HepG2 (cell line): ENCODE data around the gene KL. TPM values are rescaled to one million over a fixed set of nuclear protein-coding genes. Genes with fewer than 3 reads are reported as not detected.

Experiments
- ATAC-seq: fragments of 200-7000 bp; cut with Tn5 transposase; 3 replicates; pipeline ENCODE4 v1.9.1; 2020; ENCODE audit warnings: mild to moderate bottlenecking, moderate library complexity
- BruUV-seq: library from RNA; stranded (reverse); fragments of 400-500 nt; replicated peaks from 2 replicates; lab custom pipeline; 2021; lab: Mats Ljungman, UMichigan
- CTCF ChIA-PET: fragments of 300-600 bp; formaldehyde crosslinking; extraction: SDS; loops from one replicate; lab custom pipeline; 2021; ENCODE audit warnings: low total read pairs, inconsistent platforms, low intra/inter-chr PET ratio; lab: Yijun Ruan, JAX
- POLR2A ChIA-PET: fragments of 350-600 bp; sonication (Branson Sonifier 250); formaldehyde crosslinking; loops from one replicate; lab custom pipeline; 2020; ENCODE audit warnings: antibody characterized with exemption, inconsistent platforms; lab: Yijun Ruan, JAX
- DNase-seq: peaks from one replicate; pipeline ENCODE4 v3.0.0-alpha.2; 2015; ENCODE audit warnings: low spot score
- FAIRE-seq: peaks from 3 replicates; lab custom pipeline; 2011; peaks lifted over from hg19 to GRCh38; lab: Jason Lieb, UNC
- H2AFZ ChIP-seq: one replicate; pipeline ENCODE4 v1.6.1; 2011; ENCODE audit warnings: low read length, inconsistent platforms
- H3K27ac ChIP-seq: fragments of 300-600 bp; 3 replicates; pipeline ENCODE4 v1.8.0; 2011; ENCODE audit warnings: mixed run types, mild to moderate bottlenecking, mixed read lengths, low read length, inconsistent platforms; ENCODE audit not compliant: insufficient read depth; ENCODE audit errors: extremely low read length
- H3K27me3 ChIP-seq, 2 experiments: fragments of 200-600 bp in 1 of 2; 2 replicates in 1 of 2; 3 replicates in 1 of 2; pipeline versions ENCODE4 v1.6.0 to v1.8.0; 2011; ENCODE audit warnings: low read length in 2 of 2, mild to moderate bottlenecking in 2 of 2, moderate library complexity in 2 of 2, inconsistent platforms in 1 of 2; ENCODE audit not compliant: insufficient read depth in 2 of 2, control insufficient read depth in 1 of 2
- H3K36me3 ChIP-seq, 2 experiments: fragments of 200-600 bp in 1 of 2; replicated peaks in 1 of 2; 2 replicates in 1 of 2; 3 replicates in 1 of 2; pipeline versions ENCODE4 v1.5.1 to v1.8.0; 2011; ENCODE audit warnings: low read length in 2 of 2, inconsistent platforms in 1 of 2; ENCODE audit not compliant: insufficient read depth in 2 of 2, control insufficient read depth in 1 of 2
- H3K4me1 ChIP-seq: 2 replicates; pipeline ENCODE4 v1.5.1; 2012; ENCODE audit warnings: low read length, inconsistent platforms; ENCODE audit not compliant: insufficient read depth
- H3K4me2 ChIP-seq: 2 replicates; pipeline ENCODE4 v1.6.0; 2011; ENCODE audit warnings: low read depth, low read length, inconsistent platforms
- H3K4me3 ChIP-seq, 3 experiments: fragments of 200-600 bp in 1 of 3; sonication (generic), shearing (Covaris generic) in 1 of 3; replicated peaks in 1 of 3; 2 replicates each; pipeline ENCODE4 v1.5.1; 2011 to 2016; ENCODE audit warnings: low read length in 3 of 3, inconsistent platforms in 2 of 3, low read depth in 2 of 3, mild to moderate bottlenecking in 2 of 3, control low read depth in 1 of 3, mixed read lengths in 1 of 3; ENCODE audit not compliant: insufficient read depth in 1 of 3
- H3K79me2 ChIP-seq: one replicate; pipeline ENCODE4 v1.6.1; 2011; ENCODE audit warnings: low read length, inconsistent platforms; ENCODE audit not compliant: insufficient read depth
- H3K9ac ChIP-seq: 2 replicates; pipeline ENCODE4 v1.6.0; 2011; ENCODE audit warnings: mild to moderate bottlenecking, low read depth, low read length, inconsistent platforms; ENCODE audit not compliant: insufficient read depth
- H3K9me3 ChIP-seq: 2 replicates; pipeline ENCODE4 v1.5.1; 2012; ENCODE audit warnings: mild to moderate bottlenecking, low read length
- H4K20me1 ChIP-seq: 2 replicates; pipeline ENCODE4 v1.6.0; 2011; ENCODE audit warnings: inconsistent platforms, mild to moderate bottlenecking, low read length, moderate library complexity; ENCODE audit not compliant: insufficient read depth
- AHDC1 ChIP-seq: sonication (generic); formaldehyde crosslinking; IDR thresholded peaks from 2 replicates; pipeline ENCODE4 v1.5.1; 2020; ENCODE audit warnings: mild to moderate bottlenecking, missing genetic modification reagents, borderline replicate concordance
- E2F1 ChIP-seq: sonication (generic); formaldehyde crosslinking; IDR thresholded peaks from 2 replicates; pipeline ENCODE4 v1.5.0; 2020; ENCODE audit warnings: missing genetic modification reagents
- FOXP1 ChIP-seq, 2 experiments: fragments of 450-650 bp in 1 of 2; IDR thresholded peaks; 2 replicates each; pipeline ENCODE4 v1.6.1; 2017 to 2018; ENCODE audit warnings: antibody characterized with exemption in 1 of 2
- MED13 ChIP-seq: sonication (generic); formaldehyde crosslinking; IDR thresholded peaks from 2 replicates; pipeline ENCODE4 v1.5.0; 2020; ENCODE audit warnings: missing genetic modification reagents
- MXD1 ChIP-seq: sonication (generic); formaldehyde crosslinking; IDR thresholded peaks from 2 replicates; pipeline ENCODE4 v1.4.0; 2020; ENCODE audit warnings: mild to moderate bottlenecking, missing genetic modification reagents
- NFYC ChIP-seq: IDR thresholded peaks from 2 replicates; pipeline ENCODE4 v1.6.1; 2016; ENCODE audit warnings: missing genetic modification reagents, missing compliant biosample characterization
- POLR2G ChIP-seq: fragments of 200-400 bp; formaldehyde crosslinking; IDR thresholded peaks from 2 replicates; pipeline ENCODE4 v1.6.1; 2018; ENCODE audit warnings: mild to moderate bottlenecking, low read depth, low read length, moderate library complexity
- SCMH1 ChIP-seq: sonication (generic); formaldehyde crosslinking; IDR thresholded peaks from 2 replicates; pipeline ENCODE4 v1.9.0; 2021; ENCODE audit warnings: missing genetic modification reagents, mild to moderate bottlenecking, borderline replicate concordance
- SNAI1 ChIP-seq: sonication (generic); formaldehyde crosslinking; IDR thresholded peaks from 2 replicates; pipeline ENCODE4 v1.5.0; 2020; ENCODE audit warnings: mild to moderate bottlenecking, missing genetic modification reagents, borderline replicate concordance
- ZNF329 ChIP-seq: sonication (generic); formaldehyde crosslinking; IDR thresholded peaks from 2 replicates; pipeline ENCODE4 v1.9.0; 2021; ENCODE audit warnings: low read depth, mild to moderate bottlenecking, missing genetic modification reagents
- ZNF547 ChIP-seq: sonication (generic); formaldehyde crosslinking; IDR thresholded peaks from 2 replicates; pipeline ENCODE4 v1.5.1; 2020; ENCODE audit warnings: mild to moderate bottlenecking, missing genetic modification reagents
- ZNF567 ChIP-seq: sonication (generic); formaldehyde crosslinking; IDR thresholded peaks from 2 replicates; pipeline ENCODE4 v1.8.1; 2023; ENCODE audit warnings: mild to moderate bottlenecking, missing genetic modification reagents, borderline replicate concordance
- ZNF749 ChIP-seq: sonication (generic); formaldehyde crosslinking; IDR thresholded peaks from 2 replicates; pipeline ENCODE4 v1.8.0; 2022; ENCODE audit warnings: mild to moderate bottlenecking, missing genetic modification reagents, moderate library complexity, borderline replicate concordance
- ZNF768 ChIP-seq: sonication (generic); formaldehyde crosslinking; IDR thresholded peaks from 2 replicates; pipeline ENCODE4 v1.4.0; 2020; ENCODE audit warnings: missing genetic modification reagents
- ZNF784 ChIP-seq: sonication (generic); formaldehyde crosslinking; IDR thresholded peaks from 2 replicates; pipeline ENCODE4 v1.5.1; 2020; ENCODE audit warnings: missing genetic modification reagents, mild to moderate bottlenecking, borderline replicate concordance
- WGBS: methylation state at CpG from one replicate; pipeline ENCODE4 v1.1.6; 2017; ENCODE audit warnings: low lambda C conversion rate; 5-methylcytosine and 5-hydroxymethylcytosine counted together
- in situ Hi-C: cut with HindIII; loops from 2 replicates; pipeline ENCODE4 v1.10.0; 2017; ENCODE audit warnings: low pct_unique_long_range_greater_than_20kb; ENCODE audit not compliant: extremely low pct_ligation_motif_present
- intact Hi-C: fragments of 100-400 bp; cut with micrococcal nuclease; formaldehyde crosslinking; loops from one replicate; pipeline ENCODE4 v1.10.0; 2022; ENCODE audit not compliant: unreplicated experiment
- polyA plus RNA-seq, 8 experiments: library from polyadenylated mRNA; depleted of rRNA in 3 of 8; stranded (reverse) in 7 of 8; unstranded in 1 of 8; fragments of >200 nt; fragmentation: Illumina TruSeq in 4 of 8; extraction: Trizol in 4 of 8; gene quantifications; 2 replicates each; pipeline versions ENCODE4 v1.2.1 to v1.2.3, GENCODE V29; 2011 to 2016; ENCODE audit warnings: low read depth in 4 of 8, missing spikeins in 1 of 8, mixed read lengths in 1 of 8; ENCODE audit not compliant: insufficient read depth in 1 of 8
- total RNA-seq, 5 experiments: library from RNA; depleted of rRNA; stranded (reverse); fragments of >200 nt; fragmentation: Illumina TruSeq; extraction: Trizol; gene quantifications; 2 replicates each; pipeline ENCODE4 v1.2.3, GENCODE V29; 2016; ENCODE audit warnings: low read depth in 1 of 5

The KL gene
- total and polyA plus RNA-seq, 2 of the 13 experiments (the other 11 are each of a cell fraction or from before 2014, with no cell fraction given) = not detected

GRCh38 chr13:32984857-32985626, 31.2 kb upstream of the KL start:
- H3K27me3 ChIP-seq = peaks cover 0 to under 1% of the 10 kb centered on the region in 2 experiments; a peak in 1 of 5 replicates
- no peak for FAIRE-seq
- no peak overlapping the region for H3K9ac ChIP-seq
- ChIA-PET CTCF (no interaction called here), POLR2A (no interaction called here)
- no peak overlapping the region for H3K4me2 ChIP-seq
- H3K27ac ChIP-seq = no peak overlapping the region
- no peak overlapping the region for H2AFZ ChIP-seq
- WGBS = 26% methylated on average over 10 of the region's 10 CpGs
- in situ Hi-C loops = no loop called here
- intact Hi-C loops = no loop called here
- no peaks in the 10 kb centered on the region for H3K79me2 ChIP-seq
- no peaks in the 10 kb centered on the region for H4K20me1 ChIP-seq
- no peak for ATAC-seq
- no TSS peak for BruUV-seq
- no peak for DNase-seq
- no peaks in the 10 kb centered on the region for H3K36me3 ChIP-seq
- H3K4me1 ChIP-seq = peaks cover 2% of the 10 kb centered on the region
- H3K9me3 ChIP-seq = no peaks in the 10 kb centered on the region
- no peak overlapping the region for H3K4me3 ChIP-seq
- TF ChIP-seq SCMH1 = no peak
- no peak for TF ChIP-seq ZNF784
- TF ChIP-seq MED13 (CRISPR knock-in tag) = no peak
- no peak for TF ChIP-seq ZNF329
- TF ChIP-seq MXD1 = no peak
- no peak for TF ChIP-seq NFYC (CRISPR knock-in tag)
- no peak for TF ChIP-seq ZNF749 (CRISPR knock-in tag)
- TF ChIP-seq FOXP1 (IDR thresholded peaks at IDR 0.05) = no peak
- no peak for TF ChIP-seq FOXP1 (CRISPR knock-in tag; IDR thresholded peaks at IDR 0.05)
- TF ChIP-seq ZNF768 (CRISPR knock-in tag) = no peak
- no peak for TF ChIP-seq ZNF567 (CRISPR knock-in tag)
- TF ChIP-seq E2F1 (CRISPR knock-in tag) = no peak
- TF ChIP-seq POLR2G = no peak
- TF ChIP-seq AHDC1 (CRISPR knock-in tag) = no peak
- TF ChIP-seq ZNF547 (CRISPR knock-in tag) = no peak
- no peak for TF ChIP-seq SNAI1 (CRISPR knock-in tag)
